HCT116 (cell line): ENCODE data around the gene POLR2J.
"Not testable (repeated sequence)": the region's sequence is repeated elsewhere in the genome, so short reads cannot be mapped to it uniquely, and the experiment has no call there.

ENCODE experiments used
- EGR1 ChIP-seq: IDR thresholded peaks from 2 replicates; pipeline ENCODE4 v1.6.1; 2012; ENCODE audit warnings: low read depth
- EZH2phosphoT487 ChIP-seq: fragments of 200-600 bp; IDR thresholded peaks from 2 replicates; pipeline ENCODE4 v1.6.1; 2018; ENCODE audit warnings: antibody characterized with exemption, borderline replicate concordance
- JUND ChIP-seq: IDR thresholded peaks from 2 replicates; pipeline ENCODE4 v1.6.1; 2012
- POLR2A ChIP-seq: IDR thresholded peaks from 2 replicates; pipeline ENCODE4 v1.7.0; 2011; ENCODE audit warnings: borderline replicate concordance; ENCODE audit not compliant: insufficient read depth, insufficient read length; ENCODE audit errors: extremely low read depth
- TF ChIP-seq, protein P1 (sequence below), 3 experiments: fragments of 200-600 bp in 1 of 3; sonication (generic) in 1 of 3; IDR thresholded peaks in 2 of 3; conservative IDR thresholded peaks in 1 of 3; 2 replicates each; pipeline ENCODE4 v1.5.1; 2012 to 2017; ENCODE audit warnings: low read depth in 2 of 3, low read length in 2 of 3, antibody characterized with exemption in 1 of 3, borderline replicate concordance in 1 of 3, control low read depth in 1 of 3, mild to moderate bottlenecking in 1 of 3, mixed read lengths in 1 of 3, mixed run types in 1 of 3, moderate library complexity in 1 of 3; ENCODE audit not compliant: insufficient read depth in 1 of 3
- TF ChIP-seq, protein P2 (sequence below): IDR thresholded peaks from 2 replicates; pipeline ENCODE4 v1.6.1; 2012

DNA sequence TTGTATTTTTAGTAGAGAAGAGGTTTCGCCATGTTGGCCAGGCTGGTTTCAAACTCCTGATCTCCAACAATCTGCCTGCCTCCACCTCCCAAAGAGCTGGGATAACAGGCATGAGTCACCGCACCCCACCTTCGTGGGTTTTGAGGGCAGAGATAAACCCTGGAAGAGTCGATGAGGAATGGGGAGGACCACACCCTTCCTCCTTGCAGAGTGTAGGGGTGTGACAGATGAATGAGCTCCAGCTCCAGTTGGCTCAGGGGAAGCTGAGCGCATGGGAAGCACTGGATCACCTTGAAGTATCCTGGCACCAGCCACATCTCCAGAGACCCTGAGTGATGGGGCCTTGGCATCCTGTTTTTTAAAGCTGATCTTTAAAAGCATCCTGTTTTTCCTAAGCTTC lies 5.6 kb upstream of the POLR2J start:
- TF ChIP-seq, protein P1, sequence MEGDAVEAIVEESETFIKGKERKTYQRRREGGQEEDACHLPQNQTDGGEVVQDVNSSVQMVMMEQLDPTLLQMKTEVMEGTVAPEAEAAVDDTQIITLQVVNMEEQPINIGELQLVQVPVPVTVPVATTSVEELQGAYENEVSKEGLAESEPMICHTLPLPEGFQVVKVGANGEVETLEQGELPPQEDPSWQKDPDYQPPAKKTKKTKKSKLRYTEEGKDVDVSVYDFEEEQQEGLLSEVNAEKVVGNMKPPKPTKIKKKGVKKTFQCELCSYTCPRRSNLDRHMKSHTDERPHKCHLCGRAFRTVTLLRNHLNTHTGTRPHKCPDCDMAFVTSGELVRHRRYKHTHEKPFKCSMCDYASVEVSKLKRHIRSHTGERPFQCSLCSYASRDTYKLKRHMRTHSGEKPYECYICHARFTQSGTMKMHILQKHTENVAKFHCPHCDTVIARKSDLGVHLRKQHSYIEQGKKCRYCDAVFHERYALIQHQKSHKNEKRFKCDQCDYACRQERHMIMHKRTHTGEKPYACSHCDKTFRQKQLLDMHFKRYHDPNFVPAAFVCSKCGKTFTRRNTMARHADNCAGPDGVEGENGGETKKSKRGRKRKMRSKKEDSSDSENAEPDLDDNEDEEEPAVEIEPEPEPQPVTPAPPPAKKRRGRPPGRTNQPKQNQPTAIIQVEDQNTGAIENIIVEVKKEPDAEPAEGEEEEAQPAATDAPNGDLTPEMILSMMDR (IDR thresholded peaks at IDR 0.05 in 2 of 3, conservative IDR thresholded peaks at IDR 0.05 in 1 of 3; ENCODE audit: borderline replicate concordance in 1 of 3, insufficient read depth in 1 of 3, low read depth in 2 of 3, low read length in 2 of 3), result not testable (repeated sequence)
- TF ChIP-seq POLR2A, EGR1, EZH2phosphoT487, JUND: not testable (repeated sequence)
- TF ChIP-seq, protein P2, sequence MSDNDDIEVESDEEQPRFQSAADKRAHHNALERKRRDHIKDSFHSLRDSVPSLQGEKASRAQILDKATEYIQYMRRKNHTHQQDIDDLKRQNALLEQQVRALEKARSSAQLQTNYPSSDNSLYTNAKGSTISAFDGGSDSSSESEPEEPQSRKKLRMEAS, result not testable (repeated sequence)
